Measurements from ENCODE around the gene RIN2. TPM values are rescaled to one million over a fixed set of nuclear protein-coding genes. Genes with fewer than 3 reads are reported as not detected.

Gene RIN2
- total RNA-seq, 1 donor from 2014 or later = 24.4 TPM

- no peak overlapping the region for H3K4me3 Mint-ChIP-seq (ENCODE audit: unreplicated experiment)
- no peaks in the 10 kb centered on the region for H3K9me3 Mint-ChIP-seq (ENCODE audit: low read depth)
- no peak for TF ChIP-seq CTCF (IDR thresholded peaks at IDR 0.05)
- H3K27ac Mint-ChIP-seq (ENCODE audit: unreplicated experiment) = no peak overlapping the region
- no peaks in the 10 kb centered on the region for H3K36me3 Mint-ChIP-seq (ENCODE audit: low read depth)
- peaks cover 8% of the 10 kb centered on the region for H3K4me1 Mint-ChIP-seq (ENCODE audit: low read depth)
- H3K27me3 Mint-ChIP-seq (ENCODE audit: low read depth) = no peaks in the 10 kb centered on the region
- no peak for DNase-seq (ENCODE audit: low spot score)
Measured at GRCh38 chr20:19768325-19768842, 10.3 kb downstream of the RIN2 start.

- no peaks in the 10 kb centered on the region for H3K36me3 Mint-ChIP-seq (ENCODE audit: low read depth)
- TF ChIP-seq CTCF (IDR thresholded peaks at IDR 0.05) = no peak
- H3K4me3 Mint-ChIP-seq (ENCODE audit: unreplicated experiment) = no peak overlapping the region
- DNase-seq (ENCODE audit: low spot score) = no peak
- no peaks in the 10 kb centered on the region for H3K27me3 Mint-ChIP-seq (ENCODE audit: low read depth)
- peaks cover 8% of the 10 kb centered on the region for H3K4me1 Mint-ChIP-seq (ENCODE audit: low read depth)
- no peaks in the 10 kb centered on the region for H3K9me3 Mint-ChIP-seq (ENCODE audit: low read depth)
- H3K27ac Mint-ChIP-seq (ENCODE audit: unreplicated experiment) = no peak overlapping the region
Measured at GRCh38 chr20:19769507-19769906, 11.4 kb downstream of the RIN2 start.

GRCh38 chr20:19770375-19770774, 12.3 kb downstream of the RIN2 start:
- no peaks in the 10 kb centered on the region for H3K36me3 Mint-ChIP-seq (ENCODE audit: low read depth)
- TF ChIP-seq CTCF (IDR thresholded peaks at IDR 0.05) = no peak
- no peak for DNase-seq (ENCODE audit: low spot score)
- no peak overlapping the region for H3K4me3 Mint-ChIP-seq (ENCODE audit: unreplicated experiment)
- H3K4me1 Mint-ChIP-seq (ENCODE audit: low read depth) = peaks cover 8% of the 10 kb centered on the region
- H3K9me3 Mint-ChIP-seq (ENCODE audit: low read depth) = no peaks in the 10 kb centered on the region
- H3K27ac Mint-ChIP-seq (ENCODE audit: unreplicated experiment) = no peak overlapping the region
- no peaks in the 10 kb centered on the region for H3K27me3 Mint-ChIP-seq (ENCODE audit: low read depth)

GRCh38 chr20:19771031-19771430, 13.0 kb downstream of the RIN2 start:
- H3K4me1 Mint-ChIP-seq (ENCODE audit: low read depth) = peaks cover 8% of the 10 kb centered on the region
- H3K36me3 Mint-ChIP-seq (ENCODE audit: low read depth) = no peaks in the 10 kb centered on the region
- H3K27ac Mint-ChIP-seq (ENCODE audit: unreplicated experiment) = no peak overlapping the region
- H3K4me3 Mint-ChIP-seq (ENCODE audit: unreplicated experiment) = no peak overlapping the region
- DNase-seq (ENCODE audit: low spot score) = no peak
- H3K27me3 Mint-ChIP-seq (ENCODE audit: low read depth) = no peaks in the 10 kb centered on the region
- H3K9me3 Mint-ChIP-seq (ENCODE audit: low read depth) = no peaks in the 10 kb centered on the region
- TF ChIP-seq CTCF (IDR thresholded peaks at IDR 0.05) = no peak

GRCh38 chr20:19773471-19773870, 15.4 kb downstream of the RIN2 start:
- H3K27ac Mint-ChIP-seq (ENCODE audit: unreplicated experiment) = peak overlapping the region; percentile 56
- TF ChIP-seq CTCF (IDR thresholded peaks at IDR 0.05) = no peak
- no peaks in the 10 kb centered on the region for H3K36me3 Mint-ChIP-seq (ENCODE audit: low read depth)

More at GRCh38 chr20:19773471-19773870, 15.4 kb downstream of the RIN2 start:
- H3K27me3 Mint-ChIP-seq (ENCODE audit: low read depth) = no peaks in the 10 kb centered on the region
- H3K4me1 Mint-ChIP-seq (ENCODE audit: low read depth) = peaks cover 8% of the 10 kb centered on the region
- H3K4me3 Mint-ChIP-seq (ENCODE audit: unreplicated experiment) = no peak overlapping the region
- no peak for DNase-seq (ENCODE audit: low spot score)
- H3K9me3 Mint-ChIP-seq (ENCODE audit: low read depth) = no peaks in the 10 kb centered on the region

Data from chondrocyte (in vitro differentiated cells).